NCI-H1436 (cell line): ENCODE measurements around the gene PSME3IP1.
A peak's percentile ranks its signal among the peaks of the same experiment; 100 is the strongest.
"Not testable (repeated sequence)": the region's sequence is repeated elsewhere in the genome, so short reads cannot be mapped to it uniquely, and the experiment has no call there.

ENCODE experiments used
- DNase-seq: peaks from one replicate; lab custom pipeline; 2025; lab: John Stamatoyannopoulos, UW

The PSME3IP1 gene

GRCh38 chr16:57123974-57124674 lies 61.7 kb downstream of the PSME3IP1 start:
- no peak for DNase-seq

- no peak for DNase-seq
Measured at GRCh38 chr16:57123216-57123973, 62.4 kb downstream of the PSME3IP1 start.

- DNase-seq: no peak
Measured at GRCh38 chr16:57118461-57119084, 67.3 kb downstream of the PSME3IP1 start.

DNA sequence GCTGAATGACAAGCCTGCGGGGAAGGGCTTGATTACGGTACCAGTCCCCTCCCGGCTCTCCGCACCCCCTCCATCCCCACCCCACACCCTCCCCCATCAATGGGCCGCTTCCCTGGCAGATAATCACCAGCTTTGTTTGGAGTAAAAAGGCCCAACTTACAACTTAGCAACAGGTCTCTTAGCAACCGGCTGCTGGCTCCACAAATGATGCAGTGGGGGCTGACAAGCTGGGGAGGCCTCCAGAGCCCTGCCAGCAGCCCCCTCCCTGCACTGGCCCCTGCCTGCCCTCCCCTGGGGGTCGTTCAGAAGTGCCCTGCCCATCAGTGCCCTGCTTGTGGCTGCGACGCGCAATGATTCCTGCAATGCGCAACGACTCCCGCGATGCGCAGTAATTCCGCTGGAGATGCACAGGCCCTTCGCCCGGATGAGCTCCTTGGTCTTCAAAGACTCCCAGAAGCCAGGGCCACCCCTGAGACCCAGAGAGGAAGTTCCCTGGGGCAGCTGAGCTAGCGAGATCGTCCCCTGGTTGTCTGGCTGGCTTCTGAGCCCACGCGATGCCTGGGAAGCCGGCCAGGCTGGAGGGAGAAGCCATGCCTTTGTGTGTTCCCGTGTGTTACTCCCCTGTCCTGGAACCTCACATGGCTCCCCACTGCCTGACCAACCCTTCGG lies 70.2 kb downstream of the PSME3IP1 start:
- peak; percentile 87 for DNase-seq

DNA sequence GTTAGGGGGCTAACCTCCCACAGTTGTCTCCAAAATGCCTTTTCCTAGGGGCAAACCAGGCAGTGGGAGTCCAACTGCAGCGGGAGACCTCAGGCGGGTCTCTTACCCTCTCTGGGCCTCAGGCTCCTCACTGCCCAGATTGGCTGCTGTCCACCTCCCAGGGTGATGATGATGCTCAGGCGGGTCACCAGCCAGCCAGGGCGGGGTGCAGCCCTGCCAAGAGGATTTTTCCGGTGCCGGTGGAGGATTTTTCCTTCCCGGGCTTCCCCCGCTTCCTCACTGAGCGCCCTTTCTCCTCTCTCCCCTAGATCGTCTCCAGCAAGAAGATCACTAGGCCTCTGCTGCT lies 70.7 kb downstream of the PSME3IP1 start:
- DNase-seq: no peak

DNA sequence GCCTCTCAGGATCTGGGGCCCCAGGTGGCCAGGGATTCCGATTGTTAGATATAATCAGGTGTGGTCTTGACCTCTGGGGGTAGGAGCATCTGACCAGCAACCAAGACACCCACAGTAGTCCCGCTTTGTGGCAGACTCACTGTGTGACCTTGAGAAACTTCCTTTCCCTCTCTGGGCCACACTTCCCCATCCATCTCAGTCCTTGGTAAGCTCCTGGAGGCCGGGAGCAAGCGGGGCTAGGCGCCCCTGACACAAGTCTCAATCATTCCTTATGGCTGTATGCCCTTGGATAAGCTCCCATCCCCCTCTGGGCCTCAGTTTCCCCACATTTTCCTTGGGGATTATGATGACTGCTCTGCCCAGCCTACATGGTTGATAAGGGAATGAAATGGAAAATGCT lies 72.2 kb downstream of the PSME3IP1 start:
- no peak for DNase-seq

- no peak for DNase-seq
Measured at GRCh38 chr16:57113042-57113453, 72.8 kb downstream of the PSME3IP1 start.

DNA sequence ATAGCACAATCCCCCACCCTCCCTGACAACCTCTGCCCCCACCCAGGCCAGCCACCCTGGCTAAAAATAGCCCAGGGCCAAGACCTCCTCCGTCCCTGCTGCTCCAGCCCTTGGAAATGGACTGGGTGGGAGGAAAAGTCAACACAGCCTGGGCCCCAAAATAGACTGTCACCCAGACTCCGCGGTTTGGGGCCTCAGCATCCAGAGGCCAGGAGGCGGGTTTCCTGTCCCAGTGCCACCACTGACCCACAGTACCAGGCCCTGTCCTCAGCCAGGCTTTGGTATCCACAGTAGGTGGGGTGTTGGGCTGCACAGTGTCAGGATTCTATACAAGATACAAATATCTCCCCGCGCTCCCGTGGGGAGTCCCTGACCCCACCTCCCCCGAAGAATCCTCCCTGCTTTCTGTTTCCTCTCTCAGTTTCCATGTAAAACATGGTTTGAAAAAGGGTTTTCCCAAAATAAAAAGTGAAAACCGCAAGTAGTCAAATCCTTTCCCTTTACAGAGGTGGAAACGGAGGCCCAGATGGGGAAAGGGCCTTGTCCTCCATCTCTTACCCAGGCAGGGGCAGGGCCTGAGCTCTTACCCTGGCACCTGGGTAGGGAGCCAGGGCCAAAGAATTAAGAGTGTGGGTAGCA lies 73.3 kb downstream of the PSME3IP1 start:
- no peak for DNase-seq

DNA sequence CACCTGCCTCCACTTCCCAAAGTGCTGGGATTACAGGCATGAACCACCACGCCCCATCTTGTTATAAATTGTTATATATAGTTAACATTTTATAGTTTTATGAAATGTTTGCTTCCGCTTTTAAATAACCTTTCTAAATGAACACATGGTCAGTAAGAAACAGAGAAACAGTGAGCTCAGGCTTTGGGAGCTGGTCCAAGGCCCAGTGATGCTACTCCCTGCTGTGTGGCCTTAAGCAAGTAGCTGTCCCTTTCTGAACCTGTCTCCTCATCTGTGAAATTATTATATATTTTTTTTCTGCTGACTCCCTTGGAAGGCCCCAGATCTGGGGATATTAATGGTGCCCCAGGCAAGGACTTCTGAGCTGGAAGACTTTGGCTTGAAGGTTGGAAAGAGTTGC lies 74.4 kb downstream of the PSME3IP1 start:
- no peak for DNase-seq

DNA sequence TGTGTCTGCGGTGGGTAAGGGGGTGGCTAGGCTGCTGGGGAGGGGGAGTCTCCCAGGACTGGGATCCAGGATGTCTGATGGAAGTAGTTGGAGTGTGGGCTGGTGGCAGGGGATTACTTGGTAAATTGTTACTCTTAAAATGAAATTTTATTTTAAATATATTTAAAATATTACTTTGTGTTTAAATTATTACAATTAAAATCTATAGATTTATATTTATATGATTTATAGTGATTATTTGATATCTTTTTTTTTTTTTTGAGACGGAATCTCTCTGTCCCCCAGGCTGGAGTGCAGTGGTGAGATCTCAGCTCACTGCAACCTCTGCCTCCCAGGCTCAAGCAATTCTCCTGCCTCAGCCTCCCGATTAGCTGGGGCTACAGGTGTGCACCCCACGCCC lies 74.9 kb downstream of the PSME3IP1 start:
- DNase-seq: no peak

DNA sequence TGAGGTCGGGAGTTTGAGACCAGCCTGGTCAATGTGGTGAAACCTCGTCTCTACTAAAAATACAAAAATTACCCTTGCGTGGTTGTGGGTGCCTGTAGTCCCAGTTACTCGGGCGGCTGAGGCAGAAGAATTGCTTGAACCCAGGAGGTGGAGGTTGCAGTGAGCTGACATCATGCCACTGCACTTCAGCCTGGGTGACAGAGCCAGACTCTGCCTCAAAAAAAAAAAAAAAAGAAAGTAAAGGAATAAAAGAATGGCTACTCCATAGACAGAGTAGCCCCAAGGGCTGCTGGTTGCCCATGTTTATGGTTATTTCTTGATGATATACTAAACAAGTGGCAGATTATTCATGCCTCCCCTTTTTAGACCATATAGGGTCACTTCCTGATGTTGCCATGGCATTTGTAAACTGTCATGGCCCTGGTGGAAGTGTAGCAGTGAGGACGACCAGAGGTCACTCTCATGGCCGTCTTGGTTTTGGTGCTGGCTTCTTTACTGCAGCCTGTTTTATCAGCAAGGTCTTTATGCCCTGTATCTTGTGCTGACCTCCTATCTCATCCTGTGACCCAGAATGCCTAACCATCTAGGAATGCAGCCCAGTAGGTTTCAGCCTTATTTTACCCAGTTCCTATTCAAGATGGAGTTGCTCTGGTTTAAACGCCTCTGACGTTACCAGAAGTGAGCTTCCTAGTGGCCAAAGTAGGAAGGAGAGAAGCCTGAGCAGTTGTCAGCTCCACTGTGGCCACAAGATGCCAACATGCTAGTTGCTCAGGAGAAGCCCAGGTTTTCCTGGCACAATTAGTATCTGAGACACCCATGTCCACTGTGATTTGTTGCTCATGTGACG lies 76.4 kb downstream of the PSME3IP1 start:
- DNase-seq: not testable (repeated sequence)

DNA sequence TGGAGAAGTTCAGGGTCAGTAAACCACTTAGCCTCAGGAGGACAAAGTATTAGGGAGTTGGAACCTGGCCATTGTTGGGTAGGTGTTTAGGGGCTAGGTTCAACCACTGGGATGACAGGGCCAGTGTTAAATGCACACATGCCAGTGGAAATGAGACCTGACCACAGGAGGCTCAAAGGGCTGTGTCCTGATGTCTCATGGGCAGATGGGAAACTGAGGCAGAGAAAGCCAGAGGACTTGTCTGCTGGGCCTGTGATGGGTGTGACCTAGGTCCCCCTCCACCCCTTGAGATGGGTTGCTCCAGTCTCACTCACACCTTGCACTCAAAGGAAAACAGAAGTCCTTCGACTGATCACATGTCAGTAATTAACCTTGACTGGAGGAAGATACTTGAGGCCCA lies 77.4 kb downstream of the PSME3IP1 start:
- no peak for DNase-seq

DNA sequence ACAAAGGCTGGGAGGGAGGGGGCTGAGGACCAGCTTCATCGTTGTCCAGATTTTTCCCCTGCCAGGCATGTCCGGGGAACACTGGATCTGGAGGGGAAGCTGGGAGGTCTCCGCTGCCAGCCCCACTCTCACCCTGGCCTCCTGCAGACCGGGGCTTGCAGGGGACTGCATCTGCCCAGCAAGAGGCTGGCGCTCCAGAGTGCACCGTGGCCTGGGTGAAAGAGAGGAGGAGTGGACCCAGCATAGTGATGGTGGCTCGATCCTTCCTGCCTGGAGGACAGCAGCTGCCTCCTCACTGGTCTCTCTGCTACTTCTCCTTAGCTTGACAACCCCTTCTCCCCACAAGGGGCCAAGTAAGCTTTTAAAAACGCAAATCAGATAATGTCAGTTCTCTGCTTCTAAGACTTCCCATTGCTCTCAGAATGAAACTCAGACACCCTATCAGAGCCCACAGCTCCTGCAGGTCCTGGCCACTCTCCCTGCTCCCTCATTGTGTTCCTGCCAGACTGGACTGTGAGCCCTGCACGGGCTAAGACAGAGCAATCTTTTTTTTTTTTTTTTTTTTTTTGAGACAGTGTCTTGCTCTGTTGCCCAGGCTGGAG lies 78.4 kb downstream of the PSME3IP1 start:
- DNase-seq: no peak

DNA sequence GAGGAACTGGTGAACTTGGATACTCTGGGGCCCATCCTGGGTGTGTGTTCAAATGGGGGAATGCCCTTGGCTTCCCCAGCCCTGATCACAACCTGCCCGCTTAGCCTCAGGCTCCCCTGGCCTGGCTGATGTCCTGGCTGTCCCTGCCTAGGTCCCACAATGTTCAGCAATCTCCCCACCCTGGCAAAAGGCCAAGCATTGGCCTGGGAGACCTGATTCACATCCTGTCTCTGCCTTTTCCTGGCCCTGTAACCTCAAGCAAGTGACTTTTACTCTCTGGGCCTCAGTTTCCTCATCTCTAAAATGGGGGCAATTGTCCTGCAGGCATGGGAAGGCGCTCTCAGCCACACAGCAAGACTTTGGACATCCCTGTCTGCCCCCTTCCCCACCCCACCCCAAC lies 79.1 kb downstream of the PSME3IP1 start:
- DNase-seq: no peak

- DNase-seq: no peak
Measured at GRCh38 chr16:57105184-57105583, 80.7 kb downstream of the PSME3IP1 start.

DNA sequence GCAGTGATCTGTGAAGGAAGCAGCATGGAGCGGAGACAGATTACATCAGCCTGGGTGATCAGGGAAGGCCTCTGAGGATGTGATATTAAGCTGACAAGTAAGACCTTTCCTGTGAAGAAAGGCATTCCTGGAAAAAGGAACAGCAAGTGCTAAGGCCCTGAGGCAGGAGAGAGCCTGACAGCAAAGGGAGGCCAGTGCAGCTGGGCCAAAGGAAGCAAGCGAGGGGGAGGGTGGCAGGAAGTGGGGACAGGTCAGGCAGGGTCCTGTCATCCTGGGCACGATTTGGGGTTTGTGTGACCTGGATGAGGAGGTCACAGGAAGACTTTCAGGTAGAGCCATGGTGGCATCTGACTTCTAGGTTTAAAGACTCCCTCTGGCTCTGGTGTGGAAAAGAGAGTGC lies 81.1 kb downstream of the PSME3IP1 start:
- DNase-seq: no peak

GRCh38 chr16:57102888-57103851 lies 82.7 kb downstream of the PSME3IP1 start:
- DNase-seq: no peak
